Neural progenitor cell (in vitro differentiated cells): ENCODE measurements around the gene WDR27.

Experiments used
- CTCF ChIP-seq: fragments of 200-600 bp; sonication (generic); IDR thresholded peaks from 2 replicates; pipeline ENCODE4 v1.5.1; 2017; ENCODE audit warnings: antibody characterized with exemption, mild to moderate bottlenecking
- EZH2 ChIP-seq: fragments of 200-600 bp; sonication (generic); IDR thresholded peaks from 2 replicates; pipeline ENCODE4 v1.6.1; 2017; ENCODE audit warnings: antibody characterized with exemption, mild to moderate bottlenecking, moderate library complexity
- EZH2phosphoT487 ChIP-seq: fragments of 200-600 bp; sonication (generic); IDR thresholded peaks from 2 replicates; pipeline ENCODE4 v1.6.1; 2017; ENCODE audit warnings: antibody characterized with exemption

GRCh38 chr6:169653691-169654090 is 48.1 kb downstream of the WDR27 start:
- no peak for TF ChIP-seq EZH2phosphoT487
- no peak for TF ChIP-seq CTCF
- no peak for TF ChIP-seq EZH2
